GM19351 (cell line): ENCODE results near the gene ERVH48-1.
A peak's percentile ranks its signal among the peaks of the same experiment; 100 is the strongest.
"Not testable (repeated sequence)": the region's sequence is repeated elsewhere in the genome, so short reads cannot be mapped to it uniquely, and the experiment has no call there.

Experiments
- ATAC-seq: cut with Tn5 transposase; IDR thresholded peaks from one replicate; pipeline ENCODE4 v1.9.1; 2021; ENCODE audit warnings: mild to moderate bottlenecking, moderate library complexity; ENCODE audit not compliant: unreplicated experiment

Gene ERVH48-1

DNA sequence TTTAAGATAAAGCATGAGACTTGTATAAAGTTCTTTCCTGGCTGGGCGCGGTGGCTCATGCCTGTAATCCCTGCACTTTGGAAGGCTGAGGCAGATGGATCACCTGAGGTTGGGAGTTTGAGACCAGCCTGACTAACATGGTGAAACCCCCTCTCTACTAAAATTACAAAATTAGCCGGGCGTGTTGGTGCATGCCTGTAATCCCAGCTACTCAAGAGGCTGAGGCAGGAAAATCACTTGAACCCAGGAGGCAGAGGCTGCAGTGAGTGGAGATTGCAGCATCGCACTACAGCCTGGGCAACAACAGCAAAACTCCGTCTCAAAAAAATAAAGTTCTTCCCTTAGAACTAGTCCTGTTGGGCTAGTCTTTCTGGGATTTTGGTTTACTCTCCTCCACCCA lies 13.5 kb downstream of the ERVH48-1 start:
- ATAC-seq = not testable (repeated sequence)

DNA sequence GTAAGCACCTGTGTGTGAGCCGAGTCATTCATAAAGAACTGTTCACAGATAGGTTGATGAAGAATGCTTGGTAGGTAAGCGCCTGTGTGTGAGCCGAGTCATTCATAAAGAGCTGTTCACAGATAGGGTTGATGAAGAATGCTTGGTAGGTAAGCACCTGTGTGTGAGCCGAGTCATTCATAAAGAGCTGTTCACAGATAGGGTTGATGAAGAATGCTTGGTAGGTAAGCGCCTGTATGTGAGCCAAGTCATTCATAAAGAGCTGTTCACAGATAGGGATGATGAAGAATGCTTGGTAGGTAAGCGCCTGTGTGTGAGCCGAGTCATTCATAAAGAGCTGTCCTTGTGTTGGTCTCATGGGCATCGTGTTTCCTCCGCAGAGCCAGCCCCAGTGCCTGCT lies 16.9 kb downstream of the ERVH48-1 start:
- not testable (repeated sequence) for ATAC-seq

DNA sequence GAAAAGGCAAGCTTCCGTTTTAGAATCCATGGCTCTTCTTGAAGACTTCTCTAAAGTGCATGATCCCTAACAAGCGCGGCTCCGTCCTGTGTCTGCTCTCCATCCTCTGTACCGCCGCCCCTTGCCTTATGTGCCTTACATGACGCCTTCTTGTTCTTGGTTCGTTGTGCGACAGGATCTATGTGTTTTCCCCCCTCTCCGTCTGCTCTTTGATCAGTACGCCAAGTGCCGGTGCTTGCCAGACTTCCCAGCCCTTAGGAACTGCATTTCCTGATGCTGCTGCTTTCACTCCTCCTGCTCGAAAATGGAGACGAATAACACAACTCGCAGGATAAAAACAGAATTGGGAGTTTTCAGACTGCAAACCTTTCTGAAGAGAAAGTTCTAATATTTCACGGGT lies 19.2 kb downstream of the ERVH48-1 start:
- no peak for ATAC-seq

DNA sequence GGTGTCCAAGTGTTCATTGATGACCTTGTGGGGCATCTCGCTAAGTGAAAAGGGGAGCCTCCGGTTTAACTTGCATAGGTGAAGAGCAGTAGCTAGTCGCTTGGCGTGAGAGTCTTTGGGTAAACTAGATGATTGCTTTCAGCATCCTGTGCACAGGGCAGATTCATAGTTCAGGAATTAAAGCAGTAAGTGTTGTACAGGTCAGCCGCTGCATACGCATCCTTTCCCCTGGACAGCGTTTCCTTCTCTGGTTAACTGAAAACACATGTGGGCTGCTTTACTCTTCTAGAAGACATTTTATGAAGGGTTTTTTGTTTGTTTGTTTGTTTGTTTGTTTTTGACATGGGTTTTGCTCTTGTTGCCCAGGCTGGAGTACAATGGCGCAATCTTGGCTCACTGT lies 20.2 kb downstream of the ERVH48-1 start:
- no peak for ATAC-seq

DNA sequence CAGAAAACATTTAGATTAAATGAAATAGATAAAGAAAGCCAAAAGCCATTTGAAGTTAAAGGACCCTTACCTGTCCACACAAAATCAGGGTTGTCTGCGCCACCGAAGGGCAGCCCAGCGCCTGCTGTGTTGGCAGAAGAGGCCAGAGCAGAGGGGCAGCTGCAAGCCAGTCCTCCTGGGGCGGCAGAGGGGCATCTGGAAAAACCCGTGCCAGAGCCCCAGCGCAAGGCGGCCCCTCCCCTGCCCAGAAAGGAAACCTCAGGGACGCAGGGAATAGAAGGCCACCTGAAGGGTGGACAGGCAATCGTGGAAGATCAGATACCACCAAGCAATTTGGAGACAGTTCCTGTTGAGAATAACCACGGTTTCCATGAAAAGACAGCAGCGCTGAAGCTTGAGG lies 21.6 kb downstream of the ERVH48-1 start:
- ATAC-seq = no peak

DNA sequence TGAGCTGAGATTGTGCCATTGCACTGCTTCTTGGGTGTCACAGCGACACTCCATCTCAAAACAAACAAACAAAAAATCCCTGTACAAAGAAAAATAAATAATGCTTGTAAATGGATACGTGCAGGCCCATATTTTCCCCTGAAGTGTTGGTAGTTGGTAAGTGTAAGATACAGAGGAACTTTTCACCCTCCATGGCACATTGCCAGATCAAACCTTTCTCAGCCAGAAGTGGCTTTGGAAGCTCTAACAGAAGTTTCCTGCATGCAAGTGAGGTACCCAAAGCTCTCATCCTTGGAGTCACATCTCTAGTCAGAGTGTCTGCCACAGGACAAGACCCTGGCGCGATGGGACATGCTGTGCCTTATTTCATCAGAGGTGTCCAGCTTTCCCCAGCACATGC lies 25.0 kb downstream of the ERVH48-1 start:
- no peak for ATAC-seq

DNA sequence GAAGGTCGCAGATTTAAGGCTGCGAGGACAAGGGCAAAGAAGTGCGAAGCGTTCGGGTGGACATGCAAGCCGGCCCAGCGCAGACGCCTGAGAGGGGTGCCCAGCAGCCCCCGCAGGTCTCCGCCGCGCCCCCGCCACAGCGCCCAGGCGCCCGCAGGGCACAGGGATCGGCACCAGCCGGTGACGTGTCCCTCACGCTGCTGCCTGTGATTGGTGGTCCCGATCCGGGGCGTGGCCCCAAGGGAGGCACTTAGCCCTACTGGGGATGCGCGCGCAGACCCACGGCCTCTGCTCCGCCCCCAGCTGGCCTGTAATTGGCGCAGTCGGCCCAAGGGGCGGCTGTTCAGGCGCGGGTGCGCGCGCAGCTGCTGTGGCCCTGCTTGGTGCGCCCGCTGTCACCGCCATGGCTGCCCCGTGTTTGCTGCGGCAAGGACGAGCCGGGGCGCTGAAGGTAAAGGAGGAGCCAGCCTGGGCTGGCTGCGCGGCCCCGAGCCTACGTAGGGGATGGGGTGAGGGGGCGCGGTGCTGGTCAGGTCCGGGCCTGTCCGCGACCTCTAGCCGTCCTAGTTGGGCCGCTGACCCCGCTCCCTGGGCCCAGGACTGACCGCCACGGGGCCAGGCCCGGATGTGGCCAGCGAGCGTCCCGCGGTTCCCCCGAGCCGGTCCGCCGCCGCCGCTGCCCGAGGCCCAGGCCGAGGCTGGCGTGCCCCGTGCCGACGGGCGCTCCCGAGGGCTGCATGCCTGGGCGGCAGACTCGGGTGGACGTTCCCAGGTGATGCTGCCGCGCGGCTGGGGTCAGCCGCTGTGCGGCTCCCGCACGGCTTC lies 32.3 kb downstream of the ERVH48-1 start, which contains the start of gene NDUFV3:
Gene NDUFV3 (plus strand): TSS at position 379 of the 825 bp plus-strand sequence. CDS start 25 bp downstream, at position 404.
- peak; percentile 94 for ATAC-seq

DNA sequence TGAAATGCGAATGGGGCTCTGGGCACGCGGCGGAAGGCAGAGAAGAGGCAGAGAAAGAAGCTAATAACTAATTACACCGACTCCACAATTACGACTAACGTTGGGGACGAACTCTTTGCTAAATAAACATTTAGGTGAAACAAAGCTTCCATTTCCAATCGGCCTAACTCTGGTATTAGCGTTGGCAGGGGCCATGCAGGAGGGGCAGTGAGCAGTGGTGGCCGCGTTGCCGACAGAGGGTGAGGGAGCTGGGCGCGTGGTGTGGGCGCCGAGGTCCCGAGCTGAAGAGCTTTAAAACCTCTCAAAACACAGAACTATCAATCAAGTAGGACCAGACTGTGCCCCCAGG lies 32.9 kb downstream of the ERVH48-1 start:
- ATAC-seq = peak; percentile 30

DNA sequence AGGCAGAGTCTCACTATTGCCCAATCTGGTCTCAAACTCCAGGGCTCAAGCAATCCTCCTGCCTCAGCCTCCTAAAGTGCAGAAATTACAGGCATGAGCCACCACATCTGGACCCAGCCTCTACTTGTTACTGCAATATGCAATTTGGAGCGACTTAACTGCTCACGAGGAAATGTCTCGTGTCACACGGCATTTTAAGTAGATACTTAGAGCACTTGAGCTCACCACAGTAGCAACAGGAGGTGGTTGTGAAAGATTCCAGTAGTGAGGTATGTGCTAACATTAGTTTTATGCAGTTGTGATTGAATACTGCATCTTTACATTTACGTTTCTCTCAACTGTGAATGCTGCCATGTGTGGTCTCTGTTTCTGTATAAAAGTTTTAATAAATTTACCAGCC lies 38.1 kb downstream of the ERVH48-1 start:
- ATAC-seq = no peak

DNA sequence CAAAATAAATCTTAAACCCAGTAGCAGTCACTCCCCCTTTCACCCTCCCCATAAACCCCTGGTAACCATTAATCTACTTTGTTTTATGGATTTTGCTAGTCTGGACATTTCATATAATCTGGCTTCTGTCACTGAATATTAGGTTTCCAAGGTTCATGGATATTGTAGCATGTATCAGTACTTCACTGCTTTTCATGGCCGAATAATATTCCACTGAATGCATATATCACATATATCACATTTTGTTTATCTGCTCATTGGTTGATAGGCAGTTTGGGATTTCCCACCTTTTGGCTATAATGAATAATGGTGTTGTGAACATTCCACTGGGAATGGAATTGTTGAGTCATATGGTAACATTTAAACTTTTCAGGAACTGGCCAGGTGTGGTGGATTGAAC lies 41.5 kb downstream of the ERVH48-1 start:
- no peak for ATAC-seq

DNA sequence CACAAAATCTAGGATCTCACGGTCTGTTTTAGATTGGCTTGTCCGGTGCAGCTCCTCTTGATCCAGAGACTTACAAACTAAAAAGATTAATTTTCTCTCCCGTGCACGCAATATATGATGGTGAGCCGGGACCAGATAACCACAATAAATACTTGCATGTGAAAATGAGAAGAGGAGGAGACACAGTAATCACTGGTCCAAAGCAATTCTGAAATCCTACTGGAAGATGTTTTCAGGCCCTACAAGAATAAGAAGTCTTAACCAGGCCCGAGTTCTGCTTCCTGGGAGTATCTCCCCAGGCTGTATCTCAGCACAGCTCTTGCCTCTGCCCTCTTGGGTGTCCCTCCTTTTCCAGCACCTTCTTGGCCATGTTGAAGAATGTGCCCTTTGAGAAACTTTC lies 45.1 kb downstream of the ERVH48-1 start:
- no peak for ATAC-seq

DNA sequence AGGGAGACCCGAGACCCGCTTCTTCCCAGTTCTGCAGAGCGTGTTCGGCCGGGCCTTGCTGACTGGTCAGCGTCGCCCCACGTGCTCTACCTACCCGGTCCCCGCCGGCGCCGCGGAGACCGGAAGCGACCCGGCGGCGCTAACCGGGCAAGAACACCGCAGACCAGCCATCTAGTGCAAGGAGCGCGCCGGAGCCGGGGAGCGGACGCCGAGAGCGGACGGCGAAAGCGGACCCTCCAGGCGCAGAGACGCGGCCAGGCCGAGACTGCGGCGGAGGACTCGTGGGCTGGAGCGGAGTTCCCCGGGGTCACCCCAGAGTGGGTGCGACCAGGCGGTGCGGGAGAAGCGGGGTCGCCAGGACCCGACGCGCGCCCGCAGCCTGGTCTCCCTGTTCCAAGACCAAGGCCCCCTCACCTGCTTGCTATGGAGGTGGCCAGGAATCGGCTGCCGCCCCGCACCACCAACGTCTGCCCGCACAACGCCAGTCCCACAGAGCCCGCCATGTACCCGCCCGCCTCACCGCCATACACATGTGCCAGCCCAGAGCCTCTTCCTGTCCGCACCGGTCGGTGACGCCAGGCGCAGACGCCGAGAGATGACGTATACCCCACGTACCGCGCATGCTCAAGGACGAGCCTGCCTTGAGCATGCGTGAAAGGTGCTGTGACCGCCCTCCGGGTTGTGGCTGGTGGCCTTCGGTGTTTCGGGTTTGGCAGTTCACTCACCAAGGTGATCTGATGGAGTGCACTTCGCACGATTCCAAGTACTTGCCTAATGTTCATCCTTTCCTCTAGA lies 46.2 kb downstream of the ERVH48-1 start, which contains the start of gene WDR4:
Gene WDR4 (minus strand): TSS at position 547 of the 795 bp plus-strand sequence. CDS start 44 bp downstream, at position 503.
- ATAC-seq = peak; percentile 83

DNA sequence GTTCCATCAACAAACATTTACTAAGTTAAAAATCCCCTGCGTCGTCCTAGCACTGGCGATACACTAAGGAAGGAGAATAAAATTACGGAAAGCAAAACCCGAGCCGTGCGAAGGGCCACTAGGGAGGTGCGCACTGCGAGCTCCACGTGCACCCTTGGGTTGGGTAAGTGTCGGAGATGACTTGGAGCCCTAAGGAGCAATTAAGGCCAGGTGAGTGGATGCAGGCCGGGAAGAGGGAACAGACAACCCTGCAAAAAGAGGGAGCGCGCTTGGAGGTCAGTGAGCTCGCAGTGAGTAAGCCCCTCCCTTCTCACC lies 46.8 kb downstream of the ERVH48-1 start:
- ATAC-seq = peak; percentile 23

DNA sequence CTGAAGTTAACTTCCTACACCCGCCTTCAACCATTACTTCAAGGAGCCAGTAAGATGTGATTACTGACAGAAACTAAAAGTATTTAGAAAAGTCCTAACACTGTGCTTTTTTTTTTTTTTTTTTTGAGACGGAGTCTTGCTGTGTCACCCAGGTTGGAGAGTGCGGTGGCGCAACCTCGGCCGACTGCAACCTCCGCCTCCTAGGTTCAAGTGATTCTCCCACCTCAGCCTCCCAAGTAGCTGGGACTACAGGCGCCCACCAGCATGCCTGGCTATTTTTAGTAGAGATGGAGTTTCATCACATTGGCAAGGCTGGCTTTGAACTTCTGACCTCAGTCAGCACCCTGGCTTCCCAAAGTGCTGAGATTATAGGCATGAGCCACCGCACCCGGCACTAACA lies 49.6 kb downstream of the ERVH48-1 start:
- not testable (repeated sequence) for ATAC-seq

DNA sequence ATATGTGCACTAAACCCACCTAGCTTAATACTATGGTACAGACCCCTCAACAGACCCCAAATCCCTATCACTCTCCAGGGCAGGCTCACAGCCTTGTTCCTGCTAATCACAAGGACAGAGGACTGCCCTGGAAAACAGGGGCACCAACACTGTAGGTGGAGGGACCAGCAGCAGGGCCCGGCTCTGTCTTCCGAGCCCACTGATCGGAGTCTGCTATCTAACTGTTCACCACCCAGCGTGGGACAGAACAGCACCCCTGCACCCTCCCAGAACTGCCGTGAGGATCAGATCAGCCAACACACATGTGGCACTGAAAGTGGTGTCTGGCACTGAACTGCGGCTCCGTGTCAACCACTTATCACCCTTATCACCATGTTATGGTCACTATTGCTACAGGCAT lies 52.3 kb downstream of the ERVH48-1 start:
- no peak for ATAC-seq

DNA sequence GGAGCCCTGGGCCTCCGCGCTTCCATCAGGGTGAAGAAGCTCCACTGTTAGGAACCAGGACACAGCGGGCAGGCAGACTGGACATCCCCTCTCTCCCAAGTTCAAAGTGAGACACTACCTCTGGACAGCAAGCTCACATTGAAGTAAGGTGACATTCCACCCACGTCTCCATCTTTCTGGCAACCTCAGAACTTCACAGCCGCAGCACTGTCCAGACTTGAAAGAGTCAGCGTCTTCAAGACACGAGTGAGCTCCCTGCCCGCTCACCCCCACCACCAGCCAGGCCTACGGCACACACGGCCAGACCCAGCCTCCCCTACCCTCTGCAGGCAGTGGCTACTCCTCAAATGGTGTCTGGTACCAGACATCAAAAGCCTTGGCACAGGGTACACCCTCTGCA lies 57.2 kb downstream of the ERVH48-1 start:
- ATAC-seq = no peak
